GM19324 (cell line): ENCODE results near the gene C14orf180.
"Not testable (repeated sequence)": the region's sequence is repeated elsewhere in the genome, so short reads cannot be mapped to it uniquely, and the experiment has no call there.

Experiments
- ATAC-seq: cut with Tn5 transposase; IDR thresholded peaks from one replicate; pipeline ENCODE4 v1.9.1; 2021; ENCODE audit warnings: mild to moderate bottlenecking, moderate library complexity; ENCODE audit not compliant: unreplicated experiment, low FRiP score

The C14orf180 gene

GRCh38 chr14:104576232-104576969 is 3.2 kb upstream of the C14orf180 start:
- ATAC-seq, result no peak

GRCh38 chr14:104576970-104577332 is 2.6 kb upstream of the C14orf180 start:
- ATAC-seq, result no peak

- no peak for ATAC-seq
Measured at GRCh38 chr14:104577426-104577825, 2.1 kb upstream of the C14orf180 start.

- ATAC-seq, result no peak
Measured at GRCh38 chr14:104577847-104578301, 1.7 kb upstream of the C14orf180 start.

GRCh38 chr14:104578321-104578720 is 1.2 kb upstream of the C14orf180 start:
- no peak for ATAC-seq

- not testable (repeated sequence) for ATAC-seq
Measured at GRCh38 chr14:104579939-104580338, 375 bp downstream of the C14orf180 start.

- no peak for ATAC-seq
Measured at GRCh38 chr14:104580961-104581360, 1.4 kb downstream of the C14orf180 start.

GRCh38 chr14:104581521-104581920 is 2.0 kb downstream of the C14orf180 start:
- no peak for ATAC-seq

GRCh38 chr14:104582005-104582404 is 2.4 kb downstream of the C14orf180 start:
- ATAC-seq, result no peak

GRCh38 chr14:104582662-104583061 is 3.1 kb downstream of the C14orf180 start:
- ATAC-seq, result no peak

- ATAC-seq, result no peak
Measured at GRCh38 chr14:104583424-104584306, 4.1 kb downstream of the C14orf180 start.

- no peak for ATAC-seq
Measured at GRCh38 chr14:104584557-104584956, 5.0 kb downstream of the C14orf180 start.

GRCh38 chr14:104585966-104586697 is 6.6 kb downstream of the C14orf180 start:
- ATAC-seq, result no peak

GRCh38 chr14:104586832-104587620 is 7.5 kb downstream of the C14orf180 start:
- ATAC-seq, result no peak

GRCh38 chr14:104587641-104588040 is 8.1 kb downstream of the C14orf180 start:
- no peak for ATAC-seq

GRCh38 chr14:104588066-104588857 is 8.7 kb downstream of the C14orf180 start:
- ATAC-seq, result no peak

GRCh38 chr14:104589338-104590195 is 10.0 kb downstream of the C14orf180 start:
- ATAC-seq, result no peak

GRCh38 chr14:104590240-104590965 is 10.8 kb downstream of the C14orf180 start:
- ATAC-seq, result no peak
